CD4-positive, alpha-beta T cell treated with Interleukin-10 for 1 hour (primary cell): ENCODE data around the gene ZNF606.

Source experiments
- DNase-seq: peaks from one replicate; pipeline ENCODE4 v3.0.0-alpha.2; 2020

The ZNF606 gene

GRCh38 chr19:58002384-58003173 lies at the start of gene ZNF606:
TSS of gene ZNF606 (minus strand) at chr19:58002820. CDS start at chr19:58001319, 1,501 bp downstream.
- peak; percentile 89 for DNase-seq

- DNase-seq: no peak
These were observed 49.6 kb upstream of the ZNF606 start for GRCh38 chr19:58052256-58052655.

- no peak for DNase-seq
These were observed 45.1 kb upstream of the ZNF606 start for GRCh38 chr19:58047672-58048071.

- DNase-seq: no peak
These were observed 44.2 kb upstream of the ZNF606 start for GRCh38 chr19:58046856-58047255.

- DNase-seq: no peak
These were observed 42.9 kb upstream of the ZNF606 start for GRCh38 chr19:58045411-58046050.

GRCh38 chr19:58044886-58045285 lies 42.3 kb upstream of the ZNF606 start:
- no peak for DNase-seq

GRCh38 chr19:58044391-58044790 lies 41.8 kb upstream of the ZNF606 start:
- no peak for DNase-seq

- no peak for DNase-seq
These were observed 40.1 kb upstream of the ZNF606 start for GRCh38 chr19:58042495-58043340.

DNA sequence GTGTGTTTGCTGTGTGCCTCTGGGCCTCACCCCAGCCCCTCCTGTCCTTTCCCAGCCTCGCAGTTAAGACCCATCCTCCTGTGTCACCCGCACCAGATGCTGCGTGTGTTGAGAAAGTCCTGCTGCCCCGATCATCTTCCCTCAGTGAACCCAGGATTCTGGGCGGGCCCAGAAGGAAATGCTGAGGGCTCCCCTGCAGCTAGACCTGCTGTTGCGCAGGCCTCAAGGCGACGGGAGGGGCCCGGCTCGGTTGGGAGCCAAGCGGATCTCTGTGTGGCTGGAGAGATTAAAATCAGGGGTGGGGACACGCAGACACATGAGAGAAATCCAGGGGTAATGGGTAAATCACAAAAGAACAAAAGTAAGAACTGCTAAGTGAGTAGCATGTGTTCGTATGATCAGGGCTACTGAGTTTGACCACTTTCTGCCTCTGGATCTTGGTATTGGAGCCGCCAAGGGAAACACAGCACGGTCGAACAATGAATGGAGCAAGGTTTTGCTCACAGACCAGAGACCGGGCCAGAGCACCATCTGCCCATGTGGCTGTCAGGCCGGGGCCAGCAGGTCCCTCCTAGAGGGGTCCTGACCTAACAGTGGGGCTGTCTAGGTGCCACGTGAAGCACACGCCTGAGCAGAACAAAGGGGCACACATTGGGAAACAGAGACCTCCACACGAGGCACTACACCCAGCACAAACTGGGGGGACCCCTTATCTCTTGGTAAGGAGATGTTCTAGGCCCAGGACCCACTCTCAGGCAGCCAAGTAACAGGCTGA lies 38.3 kb upstream of the ZNF606 start:
- no peak for DNase-seq

- DNase-seq: no peak
These were observed 36.1 kb upstream of the ZNF606 start for GRCh38 chr19:58038688-58039204.

DNA sequence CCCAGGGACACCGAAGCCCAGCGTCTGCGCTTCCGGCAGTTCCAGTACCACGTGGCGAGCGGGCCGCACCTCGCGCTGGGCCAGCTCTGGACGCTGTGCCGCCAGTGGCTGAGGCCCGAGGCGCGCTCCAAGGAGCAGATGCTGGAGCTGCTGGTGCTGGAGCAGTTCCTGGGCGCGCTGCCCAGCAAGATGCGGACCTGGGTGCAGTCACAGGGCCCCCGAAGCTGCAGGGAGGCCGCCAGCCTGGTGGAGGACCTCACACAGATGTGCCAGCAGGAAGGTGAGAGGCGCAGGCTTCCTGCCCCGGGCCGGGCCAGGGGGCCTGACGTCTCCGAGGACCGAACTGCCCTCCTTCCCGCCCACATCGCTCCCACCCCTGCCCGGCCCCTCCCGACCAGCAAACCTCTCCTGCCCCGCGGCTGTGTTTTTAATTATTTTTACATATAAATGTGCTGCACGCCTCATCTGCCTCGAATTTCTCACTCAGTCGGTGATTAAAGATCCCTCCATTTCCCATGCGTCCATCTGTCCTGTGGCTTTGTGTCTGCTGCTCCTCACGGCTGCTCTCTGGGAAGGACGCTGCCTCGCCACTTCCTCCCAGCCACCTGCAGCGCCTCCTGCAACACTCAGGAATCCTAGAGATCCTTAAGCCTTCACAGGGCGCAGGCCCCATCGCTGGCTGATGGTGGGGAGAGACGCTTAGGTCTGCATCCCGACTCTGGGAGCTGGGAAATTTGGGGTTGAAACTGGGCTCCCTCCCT lies 35.5 kb upstream of the ZNF606 start:
- no peak for DNase-seq

GRCh38 chr19:58035863-58036262 lies 33.2 kb upstream of the ZNF606 start:
- DNase-seq: no peak

GRCh38 chr19:58034477-58034793 lies 31.8 kb upstream of the ZNF606 start:
- no peak for DNase-seq

DNA sequence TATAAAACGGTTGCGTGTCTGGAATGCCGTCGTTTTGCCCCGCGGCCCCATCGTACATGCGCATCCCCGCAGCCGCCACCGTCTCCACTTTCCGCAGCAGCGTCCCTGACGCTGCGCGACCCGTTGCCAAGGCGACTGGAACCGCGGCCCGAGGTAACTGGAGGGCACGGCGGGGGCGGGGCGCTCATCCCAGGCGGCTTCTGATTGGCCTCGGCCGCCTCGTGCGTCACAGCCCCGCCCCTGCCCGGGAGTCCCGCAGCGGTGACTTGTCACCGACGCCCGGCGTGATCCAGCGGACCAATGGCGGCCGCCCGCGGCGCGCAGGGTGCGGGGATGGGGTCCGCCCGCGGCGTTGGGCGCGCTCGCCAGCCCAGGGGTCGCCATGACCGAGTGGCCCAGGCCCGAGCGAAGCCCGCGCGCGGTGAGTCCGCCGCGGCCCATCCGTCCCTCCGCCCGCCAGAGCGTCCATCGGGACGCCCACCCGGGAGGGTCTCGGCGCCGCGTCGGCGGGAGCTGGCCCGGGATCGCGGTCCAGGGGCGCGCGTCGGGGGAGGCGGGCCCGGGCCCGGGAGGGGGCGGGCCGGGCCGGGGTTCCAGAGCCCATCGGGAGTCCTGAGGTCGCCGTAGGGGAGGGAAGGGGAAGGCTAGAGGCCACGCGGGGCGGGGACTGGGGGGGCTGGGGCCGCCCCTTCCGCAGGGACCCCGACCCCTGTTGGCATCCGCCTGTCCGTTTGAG lies 31.3 kb upstream of the ZNF606 start, which contains the start of gene ZSCAN1:
Gene ZSCAN1, plus strand, starts transcription at position 285 of the 736 bp plus-strand sequence. CDS start 3,812 bp downstream, outside the sequence.
- DNase-seq: peak; percentile 16

GRCh38 chr19:58024661-58025060 lies 22.0 kb upstream of the ZNF606 start:
- DNase-seq: no peak

DNA sequence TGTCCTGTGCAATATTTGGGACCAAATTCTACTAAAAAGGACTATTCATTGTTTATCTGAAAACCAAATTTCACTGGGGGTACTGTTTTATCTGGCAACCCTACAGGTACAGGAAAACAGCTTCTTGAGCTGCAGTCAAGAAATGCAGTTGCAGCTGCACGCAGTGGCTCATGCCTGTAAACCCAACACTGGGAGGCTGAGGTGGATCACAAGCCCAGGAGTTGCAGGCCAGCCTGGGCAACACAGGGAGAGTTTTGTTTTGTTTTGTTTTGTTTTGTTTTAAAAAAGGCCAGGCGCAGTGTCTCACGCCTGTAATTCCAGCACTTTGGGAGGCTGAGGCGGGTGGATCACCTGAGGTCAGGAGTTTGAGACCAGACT lies 19.7 kb upstream of the ZNF606 start:
- no peak for DNase-seq

DNA sequence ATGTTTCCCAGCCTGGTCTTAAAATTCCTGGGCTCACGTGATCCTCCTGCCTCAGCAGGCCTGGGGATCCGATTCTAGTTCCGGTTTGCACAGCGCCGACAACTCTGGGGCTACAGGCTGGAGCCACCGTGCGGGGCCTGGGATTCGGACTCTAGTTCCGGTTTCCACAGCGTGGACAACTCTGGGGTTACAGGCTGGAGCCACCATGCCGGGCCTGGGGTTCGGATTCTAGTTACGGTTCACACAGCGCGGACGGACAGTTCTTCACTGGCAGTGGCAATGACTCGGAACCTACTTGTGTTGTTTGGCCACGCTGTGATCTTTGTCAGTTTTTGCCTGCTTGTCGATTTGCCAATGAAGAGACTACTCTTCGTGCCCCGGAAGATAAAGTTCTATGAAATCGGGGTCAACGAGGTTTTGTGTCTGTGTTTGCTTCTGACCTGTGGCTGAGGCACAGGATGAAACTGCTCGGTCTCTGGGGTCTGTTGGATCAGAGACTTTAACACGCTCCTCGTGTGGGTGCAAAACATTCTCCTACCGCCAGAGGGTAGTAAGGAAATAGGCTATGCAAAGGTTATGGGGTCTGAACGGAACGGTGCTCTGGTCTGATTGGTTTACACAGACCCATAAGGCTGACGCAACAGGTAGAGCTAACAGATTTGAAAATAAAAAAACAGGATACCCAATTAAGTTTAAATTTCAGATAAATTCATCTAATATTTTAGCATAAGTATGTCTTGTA lies 19.1 kb upstream of the ZNF606 start:
- DNase-seq: peak; percentile 58

- no peak for DNase-seq
These were observed 17.5 kb upstream of the ZNF606 start for GRCh38 chr19:58020129-58020528.

- DNase-seq: no peak
These were observed 11.5 kb upstream of the ZNF606 start for GRCh38 chr19:58014141-58014540.

- DNase-seq: no peak
These were observed 7.9 kb upstream of the ZNF606 start for GRCh38 chr19:58010507-58010906.
